ENCODE data around the gene ARVCF.

ARVCF gene

DNA sequence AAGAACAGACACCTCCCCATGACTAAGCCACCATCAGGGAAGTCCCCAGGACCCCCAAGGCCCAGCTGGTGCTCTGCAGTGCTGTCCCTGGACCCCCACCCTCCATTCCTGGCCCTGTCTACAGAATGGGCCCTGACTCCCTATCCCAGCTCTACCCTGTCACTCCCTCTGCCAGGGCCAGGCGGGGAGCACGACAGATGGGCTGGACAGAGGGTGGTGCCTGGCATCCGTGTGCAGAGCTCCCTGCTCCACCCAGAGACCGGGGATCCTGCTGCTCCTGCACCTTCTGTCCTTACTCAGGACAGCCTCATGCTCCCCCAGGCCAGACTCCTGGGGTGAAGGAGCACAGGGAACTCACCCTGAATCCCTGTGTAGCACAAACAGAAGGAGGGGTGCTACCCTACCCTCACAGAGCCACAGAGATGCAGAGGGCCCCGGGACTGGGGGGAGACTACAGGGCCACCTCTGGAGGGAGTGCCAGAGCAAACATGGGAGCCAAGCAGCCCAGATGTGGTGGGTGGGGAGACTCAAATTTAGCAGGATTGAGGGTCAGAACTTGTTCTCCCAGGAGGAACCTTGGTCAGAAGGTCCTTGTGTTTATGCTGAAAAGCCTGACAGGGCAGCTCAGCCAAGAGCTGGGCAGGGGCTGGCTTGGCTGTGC lies 2.0 kb downstream of the ARVCF start:
- no peak for DNase-seq

DNA sequence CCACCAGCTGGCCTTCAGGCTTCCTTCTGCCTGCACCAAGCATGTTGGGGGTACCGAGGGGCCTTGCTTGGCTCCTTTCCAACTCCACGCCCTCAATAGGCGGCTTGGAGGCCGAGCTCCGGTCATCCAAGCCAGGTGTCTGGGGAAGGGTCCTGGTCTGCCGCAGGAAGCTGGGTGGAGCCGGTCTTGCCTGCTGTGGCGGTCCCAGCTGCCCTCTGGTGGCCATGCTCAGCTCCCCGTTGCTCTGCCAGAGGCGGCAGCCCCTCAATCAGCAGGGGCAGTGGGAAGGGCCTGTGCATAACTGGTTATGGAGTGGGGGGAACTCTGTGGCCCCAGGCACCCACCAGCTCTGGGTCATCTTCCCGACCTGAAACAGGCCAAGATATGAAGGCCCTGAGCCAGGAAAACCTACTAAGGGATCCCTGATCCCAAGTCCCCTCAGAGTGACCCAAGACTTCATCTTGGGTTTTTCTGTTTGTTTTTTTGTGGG lies 3.2 kb downstream of the ARVCF start:
- no peak for DNase-seq

DNA sequence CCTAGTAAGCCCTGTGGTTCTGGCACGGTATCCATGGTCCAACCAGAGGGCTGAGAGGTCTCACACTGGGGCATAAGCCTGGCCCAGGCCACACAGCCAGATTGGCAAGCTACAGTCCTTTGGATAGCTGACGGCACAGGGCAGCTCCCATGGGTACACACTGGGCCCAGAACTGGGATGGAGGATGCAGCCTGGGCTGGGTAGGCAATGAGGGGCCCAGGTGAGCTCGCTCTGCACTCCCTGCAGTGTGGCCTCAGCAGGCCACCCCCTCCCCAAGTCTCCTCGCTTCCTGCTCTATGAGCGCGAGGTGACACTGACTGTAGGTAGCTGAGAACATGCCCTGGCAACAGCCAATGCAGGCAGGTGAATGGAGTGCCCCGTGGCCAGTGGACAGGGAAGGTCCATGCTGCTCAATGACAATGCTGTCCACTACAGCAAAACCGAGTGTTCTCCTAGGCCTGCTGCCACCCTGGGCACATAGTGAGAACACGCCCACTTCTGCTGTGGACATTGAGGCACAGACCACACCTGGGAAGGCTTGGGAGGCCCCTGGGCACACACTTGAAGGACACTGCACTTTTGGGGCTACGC lies 3.8 kb downstream of the ARVCF start:
- DNase-seq: no peak

DNA sequence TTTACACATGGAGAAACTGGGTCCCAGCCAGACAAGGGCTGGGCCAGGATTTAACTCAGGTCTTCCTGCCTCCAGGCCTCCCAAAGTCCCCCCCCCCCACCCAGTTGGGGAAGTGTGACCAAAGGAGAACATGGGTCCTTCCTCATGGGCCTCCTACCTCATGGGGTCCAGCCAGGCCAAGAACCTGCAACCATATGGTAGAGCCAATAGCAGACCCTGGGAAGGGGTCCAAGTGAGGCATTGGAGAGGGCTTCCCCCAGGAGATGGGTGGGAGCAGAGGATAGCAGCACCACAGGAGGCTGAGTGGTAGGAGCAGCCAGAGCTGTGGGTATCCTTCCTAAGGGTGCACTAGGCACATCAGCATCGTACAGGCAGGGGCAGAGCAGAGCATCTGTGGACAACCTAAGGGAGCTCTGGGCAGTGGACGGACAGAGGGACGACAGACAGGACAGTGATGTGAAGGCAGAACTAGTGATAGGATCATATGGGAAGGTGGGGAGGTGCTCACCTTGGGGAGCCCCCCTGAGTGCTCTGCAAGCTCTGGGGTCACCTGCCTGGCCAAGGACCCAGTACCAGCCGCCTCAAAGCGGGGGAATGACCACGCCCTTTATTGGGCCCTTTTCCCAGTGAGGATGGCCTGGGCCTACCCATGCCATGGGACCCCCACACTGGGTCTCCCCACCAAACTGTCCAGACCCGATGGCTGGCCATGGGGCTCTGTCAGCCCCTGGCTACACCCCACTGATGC lies 4.5 kb downstream of the ARVCF start:
- DNase-seq: no peak

DNA sequence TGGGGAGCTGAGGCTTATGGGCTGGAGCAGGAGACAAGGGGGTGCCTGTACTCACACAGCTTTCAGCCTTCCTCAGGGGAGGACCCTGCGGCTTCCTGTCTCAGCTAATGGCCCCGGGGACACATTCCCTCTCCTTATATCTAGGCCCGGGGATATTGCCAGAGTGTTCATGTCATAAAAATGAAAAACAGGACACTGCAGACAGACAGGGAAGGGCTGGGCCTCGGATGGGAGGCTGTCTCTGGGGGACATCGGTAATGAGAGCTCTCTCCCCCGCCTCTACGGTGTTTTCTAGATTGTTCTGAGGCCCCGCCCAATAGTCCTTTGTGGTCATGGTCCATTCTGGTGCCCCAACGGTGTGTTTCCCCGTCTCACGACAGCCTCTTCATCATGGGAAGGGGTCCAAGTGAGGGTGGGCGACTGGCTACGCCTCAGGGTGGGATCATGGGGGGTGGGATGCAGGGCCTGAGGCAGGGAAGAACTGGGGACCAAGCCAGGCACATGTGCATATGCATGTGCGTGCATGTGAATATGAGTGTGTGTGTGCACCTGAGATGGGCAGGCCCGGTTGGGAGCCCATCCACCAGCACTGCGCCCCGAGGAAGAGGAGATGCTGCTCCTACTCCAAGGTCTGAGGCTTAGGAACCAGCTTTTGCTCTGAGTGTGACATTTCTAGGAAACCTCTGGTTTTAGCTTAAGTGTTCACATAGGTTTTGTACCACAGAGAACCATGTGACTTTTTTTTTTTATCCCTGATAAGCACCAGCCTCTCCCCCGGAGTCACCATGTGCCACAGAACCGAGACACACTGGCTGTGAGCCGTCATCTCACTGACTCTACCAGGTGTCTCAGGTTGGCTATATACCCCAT lies 5.3 kb downstream of the ARVCF start:
- DNase-seq: no peak

DNA sequence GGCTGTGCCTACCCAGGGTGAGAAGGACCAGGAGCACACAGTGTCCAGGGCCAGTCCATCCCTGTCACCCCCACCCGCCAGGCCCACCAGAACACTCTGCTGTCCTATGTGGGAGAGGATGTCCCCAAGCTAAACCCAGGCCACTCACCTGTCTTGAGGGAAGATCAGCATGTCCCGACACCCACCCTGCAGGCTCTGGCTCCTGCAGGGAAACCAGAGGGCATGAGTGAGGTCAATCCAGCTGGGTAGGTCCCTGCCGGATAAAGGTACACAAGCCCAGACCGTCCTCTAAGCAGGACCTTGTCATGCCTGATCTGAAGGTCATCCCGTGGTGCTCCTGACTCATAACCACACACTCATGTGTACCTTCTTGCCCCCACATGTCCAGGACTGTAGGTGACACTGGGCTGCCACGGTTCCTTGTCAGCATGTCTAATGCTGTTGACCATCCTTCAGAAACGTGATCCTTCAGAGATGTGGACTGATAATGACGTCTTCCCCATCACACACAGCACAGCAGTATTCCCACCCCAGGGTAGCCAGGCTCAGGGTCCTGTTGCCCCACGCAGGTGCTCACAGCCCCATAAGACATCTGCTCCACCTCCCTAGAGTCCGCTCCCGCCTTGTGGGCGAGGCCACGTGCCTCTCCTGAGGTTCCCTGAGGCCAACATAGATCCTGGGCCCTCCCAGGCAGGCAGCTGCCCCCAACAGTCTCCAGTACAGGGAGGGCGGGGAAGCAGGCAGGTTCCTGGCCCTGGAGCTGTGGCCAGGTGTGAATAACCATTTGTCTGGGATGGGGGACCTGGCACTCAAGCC lies 6.1 kb downstream of the ARVCF start:
- DNase-seq: no peak

DNA sequence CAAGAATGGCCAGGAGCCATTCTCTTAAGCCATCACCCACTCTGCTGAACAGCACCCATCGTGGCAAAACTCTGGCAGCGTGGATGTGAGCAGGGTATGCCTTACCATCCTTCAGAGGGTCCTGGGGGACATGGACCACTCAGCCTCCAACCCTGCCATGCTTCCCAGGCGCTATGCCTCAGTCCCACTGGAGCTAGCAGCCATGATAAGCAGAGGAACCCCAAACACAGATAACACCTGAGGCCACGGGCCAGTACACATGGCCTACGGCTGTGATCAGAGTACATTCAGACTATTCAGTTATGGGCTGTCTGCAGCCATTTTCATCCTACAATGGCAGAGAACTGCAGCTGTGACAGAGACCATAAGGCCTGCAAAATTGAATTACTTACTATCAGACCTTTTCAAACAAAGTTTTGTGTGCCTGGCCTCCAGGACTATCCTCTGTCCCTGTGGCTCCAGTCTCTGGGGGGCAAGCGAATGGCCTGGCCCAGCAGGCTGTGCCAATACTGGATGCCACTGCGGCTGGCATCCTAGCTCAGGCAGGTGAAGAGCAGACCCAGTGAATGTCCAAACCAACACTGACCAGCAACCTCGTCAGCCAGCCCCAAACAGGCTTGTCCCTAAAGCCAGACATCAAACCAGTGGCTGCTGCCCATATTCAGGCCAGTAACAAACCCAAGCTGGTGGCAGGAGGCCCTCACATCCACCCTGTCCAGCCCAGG lies 6.9 kb downstream of the ARVCF start:
- DNase-seq: no peak

DNA sequence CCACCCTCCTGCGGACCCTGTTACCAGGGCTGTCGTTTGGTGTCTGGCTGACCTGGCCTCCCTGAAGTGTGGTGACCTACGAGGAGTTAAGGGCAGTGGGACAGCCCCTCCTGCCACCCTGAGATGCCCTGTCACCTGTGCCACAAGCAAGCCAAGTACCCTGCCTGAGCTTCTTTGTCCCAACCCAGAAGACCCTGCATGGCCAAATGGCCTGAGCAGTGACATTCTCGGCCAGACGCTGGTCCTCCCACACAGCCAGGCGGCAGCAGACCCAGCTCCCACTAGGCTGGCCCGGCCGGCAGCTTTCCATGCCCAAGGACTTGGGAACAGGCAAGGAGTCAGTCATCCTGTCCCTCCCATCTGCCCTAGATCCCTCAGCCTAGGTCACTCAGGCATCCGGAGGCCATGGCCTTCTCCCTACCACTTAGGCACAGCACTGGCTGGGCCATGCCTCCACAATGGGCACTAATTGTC lies 7.6 kb downstream of the ARVCF start:
- DNase-seq: no peak

DNA sequence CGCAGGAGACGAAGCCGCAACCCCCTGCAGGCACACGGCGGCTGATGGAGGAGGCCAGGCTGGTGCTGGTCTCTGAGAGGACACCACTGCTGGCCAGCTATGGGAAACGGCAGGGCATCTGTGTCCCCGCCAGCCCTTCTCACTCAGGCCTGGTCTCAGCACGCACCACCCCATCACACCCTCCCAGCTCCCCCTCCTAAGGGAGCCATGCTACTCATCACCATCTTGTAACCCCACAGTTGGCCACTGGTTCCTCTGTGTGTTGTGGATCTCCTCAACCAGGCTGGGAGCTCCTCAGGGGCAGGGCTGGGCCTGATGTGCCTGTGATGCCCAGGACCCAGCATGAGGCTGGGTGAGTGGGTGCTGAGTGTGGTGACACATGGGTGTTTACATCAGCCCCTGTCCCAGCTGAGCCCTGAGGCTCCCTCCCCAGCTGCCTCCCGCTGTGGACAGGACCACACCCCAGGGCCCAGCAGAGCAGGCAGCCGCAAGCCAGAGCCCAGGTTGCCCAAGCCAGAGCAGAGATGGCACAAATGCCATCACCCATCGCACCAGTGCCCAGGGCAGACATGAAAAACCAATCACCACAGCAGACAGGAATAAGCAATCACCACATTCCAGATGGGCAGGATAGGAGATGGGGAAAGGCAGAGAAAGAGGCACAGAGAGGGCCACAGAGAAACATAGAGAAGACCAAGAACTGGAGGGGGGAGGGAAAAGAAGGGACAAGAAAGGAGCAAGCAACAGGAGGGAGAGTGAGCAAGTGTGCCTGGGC lies 8.2 kb downstream of the ARVCF start:
- no peak for DNase-seq

DNA sequence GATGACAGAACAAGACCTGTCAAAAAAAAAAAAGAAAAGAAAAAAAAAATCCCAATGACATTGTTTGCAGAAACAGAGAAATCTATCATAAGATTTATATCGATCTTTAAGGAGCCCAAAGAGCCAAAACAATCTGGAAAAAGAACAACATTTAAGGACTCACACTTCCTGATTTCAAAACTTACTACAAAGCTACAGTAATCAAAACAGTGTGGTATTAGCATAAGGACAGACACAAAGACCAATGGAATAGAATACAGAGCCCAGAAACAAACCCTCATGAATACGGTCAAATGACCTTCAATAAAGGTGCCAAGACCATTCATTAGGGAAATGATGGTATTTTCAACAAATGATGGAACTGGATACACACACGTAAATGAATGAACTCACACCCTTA lies 12.2 kb downstream of the ARVCF start:
- DNase-seq: no peak

DNA sequence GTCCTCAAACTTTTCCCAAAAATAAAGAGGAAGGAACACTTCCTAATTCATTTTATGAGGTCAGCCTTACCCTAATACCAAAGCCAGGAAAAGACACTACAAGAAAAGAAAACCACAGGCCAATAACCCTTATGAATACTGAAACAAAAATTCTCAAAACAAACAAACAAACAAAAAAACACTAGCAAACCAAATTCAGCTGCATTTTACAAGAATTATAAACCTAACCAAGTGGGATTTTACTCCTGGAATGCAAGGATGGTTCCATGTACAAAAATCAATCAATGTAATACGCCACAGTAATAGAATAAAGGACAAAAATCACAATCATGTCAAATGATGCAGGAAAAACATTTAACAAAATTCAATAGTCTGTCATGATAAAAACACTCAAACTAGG lies 13.3 kb downstream of the ARVCF start:
- no peak for DNase-seq

DNA sequence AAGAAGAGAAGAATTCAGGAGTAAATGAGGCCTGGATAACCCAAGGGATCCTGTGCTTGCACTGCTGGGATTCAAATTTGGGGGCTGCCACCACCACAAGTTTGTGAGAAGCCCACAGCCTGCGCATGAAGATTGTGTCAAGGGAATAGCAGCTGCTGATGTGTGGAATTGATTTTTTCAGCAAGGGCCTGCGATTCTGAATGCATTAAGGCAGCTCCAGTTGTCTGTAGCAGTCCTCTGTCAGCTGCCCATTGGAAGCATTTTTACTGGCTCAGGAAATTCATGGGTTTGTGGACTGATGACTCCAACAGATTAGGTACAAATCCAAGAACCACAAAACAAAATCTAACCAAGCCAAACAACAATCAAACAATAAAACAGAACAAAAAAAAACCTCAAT lies 14.0 kb downstream of the ARVCF start:
- DNase-seq: no peak

DNA sequence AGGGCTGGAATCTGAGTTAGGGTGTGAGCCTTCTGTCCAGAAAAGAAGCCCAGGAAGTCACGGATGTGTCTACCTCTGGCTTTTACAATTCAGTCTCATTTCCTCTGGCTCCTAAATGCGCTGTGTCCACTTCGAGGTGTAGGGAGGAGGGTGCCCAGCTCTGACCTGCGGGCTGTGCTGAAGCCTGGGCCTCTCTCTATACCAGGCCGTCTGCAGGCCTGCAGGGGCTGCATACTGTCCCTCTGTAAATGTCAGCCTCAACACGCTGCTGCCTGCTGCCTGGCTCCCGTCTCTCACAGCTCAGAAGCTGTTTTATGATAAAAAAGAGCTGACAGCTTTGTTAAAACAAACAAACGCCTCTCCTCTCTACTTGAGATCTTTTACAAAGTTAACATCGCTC lies 14.5 kb downstream of the ARVCF start:
- no peak for DNase-seq

DNA sequence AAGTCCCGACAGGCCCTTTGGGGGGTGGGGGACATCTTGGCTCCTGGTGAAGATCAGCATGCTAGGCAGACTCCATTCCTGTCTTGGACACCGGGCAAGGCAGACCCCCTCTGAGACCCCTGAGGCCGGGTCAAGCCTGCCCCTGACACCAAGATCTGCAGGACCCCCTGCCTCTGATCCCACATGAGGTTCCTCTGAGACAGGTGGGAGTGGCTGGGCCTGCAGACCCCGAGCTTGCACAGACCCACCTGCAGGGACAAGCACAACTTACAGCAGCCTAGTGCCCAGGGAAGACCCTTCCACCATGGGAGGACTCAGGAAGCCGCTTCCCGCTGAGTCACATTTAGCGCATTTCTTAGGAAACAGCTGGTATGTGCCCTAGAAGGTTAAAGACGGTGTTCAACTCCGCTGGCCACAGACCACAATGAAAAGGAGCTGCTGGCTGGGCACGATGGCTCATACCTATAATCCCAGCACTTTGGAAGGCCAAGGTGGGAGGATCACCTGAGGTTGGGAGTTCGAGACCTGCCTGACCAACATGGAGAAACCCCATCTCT lies 15.5 kb downstream of the ARVCF start:
- DNase-seq: no peak

DNA sequence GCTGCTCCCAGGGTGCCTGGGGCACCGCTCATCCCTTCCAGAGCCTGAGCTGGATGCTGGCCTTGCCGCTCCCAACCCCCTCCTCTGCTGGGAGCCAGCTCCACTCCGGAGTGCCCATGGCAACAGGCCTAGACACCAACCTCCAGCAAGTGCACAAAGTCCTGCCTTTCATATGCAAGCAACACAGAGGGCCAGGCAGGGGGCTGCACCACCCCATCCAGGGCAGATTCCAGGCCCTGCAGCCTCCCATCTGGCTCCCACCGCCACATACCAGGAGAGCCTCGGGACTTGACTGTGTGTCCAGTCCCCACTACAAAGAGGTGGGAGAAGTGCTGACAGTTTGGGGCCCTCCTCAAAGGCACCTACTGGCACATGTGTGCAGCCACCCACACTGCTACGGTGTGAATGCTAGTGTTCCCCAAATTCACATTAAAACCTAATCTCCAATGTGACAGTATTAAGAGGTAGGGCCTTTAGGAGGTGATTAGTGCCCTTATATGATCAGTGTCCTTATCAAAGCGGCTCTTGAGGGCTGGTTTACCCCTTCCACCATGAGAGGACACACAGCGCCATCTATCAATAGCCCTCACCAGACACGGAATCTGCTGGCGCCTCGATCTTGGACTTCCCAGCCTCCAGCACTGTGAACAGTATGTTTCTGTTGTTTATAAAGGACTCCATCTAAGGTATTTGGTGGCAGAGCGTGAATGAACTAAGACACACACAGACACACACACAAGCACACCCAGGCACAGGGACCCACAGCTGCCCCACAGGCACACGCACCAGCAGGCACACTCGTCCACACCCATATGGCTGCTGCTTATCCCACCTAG lies 16.2 kb downstream of the ARVCF start:
- DNase-seq: no peak

DNA sequence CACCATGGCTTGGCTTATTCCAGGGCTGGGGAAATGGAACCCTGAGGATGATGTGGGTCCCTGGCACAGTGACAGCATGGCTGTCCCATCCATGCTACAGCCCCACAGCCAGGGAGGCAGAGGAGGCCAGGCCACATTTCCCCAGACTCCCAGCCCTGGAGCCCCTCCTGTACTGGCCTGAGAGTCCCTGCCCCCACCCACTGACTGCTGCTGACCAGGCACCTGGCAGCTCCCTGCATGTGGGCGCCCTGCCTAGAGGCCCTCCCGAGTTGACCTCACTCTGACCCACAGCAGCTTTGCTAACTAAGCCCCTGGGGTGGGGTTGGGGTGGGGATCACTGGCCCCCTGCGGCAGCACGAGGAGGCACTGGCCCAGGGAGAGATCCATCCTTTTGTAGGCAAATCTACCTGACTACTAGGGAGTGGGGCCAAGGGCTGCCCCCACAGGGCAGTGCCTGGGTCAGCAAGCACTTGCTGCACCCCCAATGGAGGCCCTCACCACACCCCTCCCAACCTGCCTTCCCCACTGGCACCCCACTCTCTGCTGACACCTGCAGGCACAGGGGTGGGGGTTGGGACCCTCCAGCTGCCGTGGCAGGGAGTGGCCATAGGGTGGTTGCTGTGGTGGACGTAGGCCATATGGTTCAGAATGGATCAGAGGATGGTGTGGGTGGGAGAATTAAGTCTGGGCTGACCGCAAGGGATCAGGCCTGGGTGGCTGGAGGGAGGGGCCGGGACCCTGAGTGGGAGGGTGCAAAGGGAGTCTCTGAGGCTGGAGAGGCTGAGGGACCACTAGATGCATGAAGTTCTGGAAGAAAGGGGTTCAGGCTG lies 17.4 kb downstream of the ARVCF start:
- no peak for DNase-seq

DNA sequence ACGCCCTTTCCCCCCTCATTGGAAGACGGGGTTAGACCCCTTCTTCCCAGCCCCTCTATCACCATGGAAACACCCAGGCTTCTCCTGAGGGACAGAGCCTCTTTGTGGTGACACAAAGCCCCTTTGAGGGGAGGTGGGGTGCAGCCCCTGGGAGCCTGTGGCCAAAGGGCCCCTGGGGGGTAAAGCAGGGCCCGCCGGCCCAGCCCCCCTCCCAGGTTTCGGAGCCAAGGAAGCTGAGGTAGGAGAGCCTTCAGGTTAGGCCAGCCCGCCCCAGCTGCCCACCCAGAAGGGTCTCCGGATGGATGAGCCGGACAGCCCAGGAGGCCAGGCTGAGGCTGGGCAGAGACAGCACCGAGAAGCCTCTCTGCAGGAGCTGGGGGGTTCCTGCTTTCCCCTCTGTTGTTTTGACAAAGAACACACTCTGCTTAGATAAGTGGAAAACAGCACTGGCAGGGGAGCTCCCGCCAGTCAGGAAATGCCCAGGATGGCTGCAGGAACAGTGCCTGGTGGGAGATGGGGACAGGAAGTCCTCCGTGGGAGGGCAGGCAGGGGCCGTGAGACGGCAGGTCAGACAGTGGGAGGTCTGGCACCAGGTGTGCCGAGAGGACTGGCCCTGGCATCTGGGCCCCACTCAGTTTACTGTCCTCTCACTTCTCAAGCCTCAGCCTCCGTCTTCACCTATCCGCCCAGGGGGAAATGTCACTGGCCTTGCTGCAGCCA lies 18.2 kb downstream of the ARVCF start:
- DNase-seq: no peak
